Spleen (tissue), 7 donors: ENCODE measurements around the gene CDK14.

ENCODE experiments used
- CTCF ChIP-seq, 11 experiments: fragments of 200-600 bp in 7 of 11; fragments of 450-650 bp in 4 of 11; sonication (generic) in 4 of 11; IDR thresholded peaks in 8 of 11; conservative IDR thresholded peaks in 3 of 11; 1 replicate in 7 of 11; 2 replicates in 4 of 11; pipeline versions ENCODE4 v1.4.0 to v1.8.0; 2016 to 2021; ENCODE audit warnings: antibody characterized with exemption in 11 of 11, inconsistent platforms in 4 of 11, mild to moderate bottlenecking in 1 of 11
- POLR2A ChIP-seq, 3 donors: fragments of 450-650 bp; IDR thresholded peaks; one replicate each; pipeline ENCODE4 v1.5.1; 2017; ENCODE audit warnings: antibody characterized with exemption in 3 of 3, mild to moderate bottlenecking in 1 of 3
- POLR2AphosphoS5 ChIP-seq, 3 donors: sonication (generic); formaldehyde crosslinking; IDR thresholded peaks; one replicate each; pipeline ENCODE4 v1.5.1; 2017; ENCODE audit warnings: antibody characterized with exemption in 3 of 3
- donor health status: DM: no; HTN: no; CAD: no; lungs with moderate emphysema.
- donor health status: DM: no; HTN: no; CAD: no.
- donor health status: DM: no; HTN: no; CAD: no.

DNA sequence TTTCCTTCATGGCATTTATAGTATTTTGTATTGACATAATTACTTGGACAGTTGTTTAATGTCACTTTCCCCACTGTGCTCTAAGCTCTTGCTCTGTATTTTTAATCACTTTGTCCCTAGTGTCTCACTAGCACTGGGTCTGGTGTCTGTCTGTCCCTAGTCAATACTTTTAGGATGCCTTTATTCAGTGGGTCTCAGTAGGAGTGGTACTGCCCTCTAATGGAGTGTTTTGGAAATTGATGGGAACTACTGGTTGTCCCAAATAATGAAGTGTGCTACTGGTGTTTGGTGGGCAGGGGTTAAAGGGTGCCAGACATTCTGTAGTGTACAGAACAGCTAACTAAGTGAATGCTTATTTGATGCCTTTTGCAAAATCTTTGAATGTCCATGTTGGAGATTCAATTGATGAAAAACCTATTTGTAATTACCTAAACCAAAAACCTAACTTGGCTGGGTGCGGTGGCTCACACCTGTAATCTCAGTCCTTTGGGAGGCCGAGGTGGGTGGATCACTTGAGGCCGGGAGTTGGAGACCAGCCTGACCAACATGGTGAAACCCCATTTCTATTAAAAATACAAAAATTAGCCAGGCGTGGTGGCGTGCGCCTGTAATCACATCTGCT, 33.3 kb downstream of the CDK14 start:
- TF ChIP-seq CTCF (IDR thresholded peaks at IDR 0.05 in 8 of 11, conservative IDR thresholded peaks at IDR 0.05 in 3 of 11) = peak; percentile 27 to 79 (median 67)
- no peak for TF ChIP-seq POLR2A (IDR thresholded peaks at IDR 0.05)
- no peak for TF ChIP-seq POLR2AphosphoS5 (IDR thresholded peaks at IDR 0.05)
